Fibroblast of skin of left biceps (primary cell): Measurements from ENCODE around the gene DIDO1.
"Not testable (repeated sequence)": the region's sequence is repeated elsewhere in the genome, so short reads cannot be mapped to it uniquely, and the experiment has no call there.

Source experiments
- DNase-seq, 2 experiments: peaks; one replicate each; pipeline ENCODE4 v3.0.0-alpha.2; 2013; ENCODE audit warnings: low read depth in 2 of 2

The DIDO1 gene

DNA sequence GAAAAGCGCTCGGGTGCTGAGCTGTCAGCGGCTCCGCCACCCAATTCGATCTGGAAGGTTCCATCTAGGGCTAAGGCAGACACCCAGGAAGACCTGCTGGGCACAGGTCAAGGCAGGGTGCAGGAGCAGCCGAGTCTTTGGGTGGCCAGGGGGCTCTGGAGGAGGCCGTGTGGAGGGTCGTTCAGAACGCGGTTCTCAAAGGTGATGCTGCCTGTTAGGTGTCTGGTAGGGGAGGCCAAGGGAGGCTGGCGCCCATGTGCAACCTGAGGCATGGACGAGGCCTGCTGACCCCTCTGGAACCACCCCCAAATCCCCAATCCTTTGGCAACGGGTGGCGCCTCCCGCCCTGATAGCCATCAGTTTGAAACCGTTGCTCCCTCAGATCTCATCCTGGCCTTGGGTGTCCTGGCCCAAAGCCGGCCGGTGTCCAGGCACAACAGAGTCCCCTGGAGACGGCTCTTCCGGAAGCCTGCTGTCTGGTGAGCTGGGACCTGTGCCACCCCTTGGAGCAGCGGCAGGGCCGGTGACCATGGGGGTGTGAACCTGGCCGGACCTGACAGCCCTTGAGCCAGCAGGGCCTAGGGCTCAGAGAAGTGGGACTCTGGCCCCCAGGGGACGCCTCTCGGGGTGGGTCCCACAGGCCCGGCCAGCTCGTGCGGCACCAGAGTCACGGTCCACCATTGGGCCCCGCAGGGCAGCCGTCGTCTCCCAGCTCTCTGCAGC, 36.7 kb upstream of the DIDO1 start:
- no peak for DNase-seq

DNA sequence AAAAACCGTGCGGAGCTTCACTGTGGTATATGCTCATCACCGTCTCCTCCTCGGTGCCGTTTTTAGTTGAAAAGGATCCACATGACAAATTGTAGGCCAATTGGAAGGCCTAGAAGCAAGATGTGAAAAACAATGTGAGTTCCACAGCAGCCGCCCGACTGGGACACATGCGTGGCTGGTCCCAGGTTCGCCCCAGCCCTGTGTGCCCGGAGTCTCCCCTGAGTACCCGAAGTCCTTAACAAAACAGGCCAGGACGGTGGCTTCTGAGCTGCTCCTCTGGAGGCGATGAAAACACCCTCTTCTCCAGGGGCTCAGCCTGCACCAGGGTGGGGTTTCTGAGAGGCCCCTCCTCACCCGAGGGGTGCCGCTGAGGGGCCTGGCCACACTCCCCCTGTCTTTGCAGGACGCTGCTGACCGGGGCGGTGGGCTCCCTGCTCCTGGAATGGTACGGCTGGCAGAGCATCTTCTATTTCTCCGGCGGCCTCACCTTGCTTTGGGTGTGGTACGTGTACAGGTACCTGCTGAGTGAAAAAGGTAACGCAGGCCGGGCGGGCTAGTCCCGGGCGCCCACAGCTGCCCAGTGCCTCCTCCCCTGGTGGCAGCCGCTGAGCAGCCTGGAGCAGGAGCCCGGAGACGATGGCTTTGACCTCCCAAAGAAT, 36.0 kb upstream of the DIDO1 start:
- no peak for DNase-seq

DNA sequence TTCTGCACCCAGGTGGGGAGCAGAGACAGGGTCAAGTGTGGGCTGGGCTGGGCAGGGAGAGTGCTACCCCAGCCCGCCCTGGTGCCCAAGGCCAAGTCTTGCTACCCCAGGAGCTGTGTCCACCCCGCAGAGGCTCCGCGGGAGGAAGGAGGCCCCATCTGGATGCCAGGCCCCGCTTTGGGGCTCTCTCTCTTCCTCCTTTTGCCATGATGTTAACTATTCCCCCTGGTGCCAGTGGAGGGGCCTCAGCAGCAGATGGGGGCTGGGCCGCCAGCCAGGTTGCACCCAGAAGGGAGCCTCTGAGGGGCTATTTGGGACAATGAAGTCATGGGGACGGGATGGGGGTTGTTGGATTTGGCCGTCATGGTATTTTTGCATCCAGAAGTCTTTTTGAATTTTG, 35.5 kb upstream of the DIDO1 start:
- no peak for DNase-seq

DNA sequence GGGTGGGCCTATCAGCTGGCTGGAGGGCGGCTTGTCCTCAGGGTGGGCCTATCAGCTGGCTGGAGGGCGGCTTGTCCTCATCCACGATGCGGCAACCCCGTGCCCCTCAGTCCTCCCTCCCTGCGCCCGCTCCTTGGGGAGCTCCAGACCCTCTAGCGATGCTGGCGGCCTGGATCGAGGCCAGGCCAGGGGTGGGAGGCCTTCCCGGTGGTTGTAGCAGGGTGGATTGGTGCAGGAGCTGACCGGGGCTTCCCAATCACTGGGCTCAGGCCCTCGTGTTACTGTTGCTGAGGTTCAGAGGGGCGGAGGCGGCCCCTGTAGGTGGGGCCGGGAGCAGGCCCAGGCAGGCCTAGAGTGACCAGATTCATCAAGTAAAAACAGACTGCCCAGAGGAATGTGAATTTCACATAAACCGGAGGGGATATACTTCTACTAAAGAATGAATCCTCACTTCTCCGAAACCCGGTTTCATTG, 35.0 kb upstream of the DIDO1 start:
- no peak for DNase-seq

DNA sequence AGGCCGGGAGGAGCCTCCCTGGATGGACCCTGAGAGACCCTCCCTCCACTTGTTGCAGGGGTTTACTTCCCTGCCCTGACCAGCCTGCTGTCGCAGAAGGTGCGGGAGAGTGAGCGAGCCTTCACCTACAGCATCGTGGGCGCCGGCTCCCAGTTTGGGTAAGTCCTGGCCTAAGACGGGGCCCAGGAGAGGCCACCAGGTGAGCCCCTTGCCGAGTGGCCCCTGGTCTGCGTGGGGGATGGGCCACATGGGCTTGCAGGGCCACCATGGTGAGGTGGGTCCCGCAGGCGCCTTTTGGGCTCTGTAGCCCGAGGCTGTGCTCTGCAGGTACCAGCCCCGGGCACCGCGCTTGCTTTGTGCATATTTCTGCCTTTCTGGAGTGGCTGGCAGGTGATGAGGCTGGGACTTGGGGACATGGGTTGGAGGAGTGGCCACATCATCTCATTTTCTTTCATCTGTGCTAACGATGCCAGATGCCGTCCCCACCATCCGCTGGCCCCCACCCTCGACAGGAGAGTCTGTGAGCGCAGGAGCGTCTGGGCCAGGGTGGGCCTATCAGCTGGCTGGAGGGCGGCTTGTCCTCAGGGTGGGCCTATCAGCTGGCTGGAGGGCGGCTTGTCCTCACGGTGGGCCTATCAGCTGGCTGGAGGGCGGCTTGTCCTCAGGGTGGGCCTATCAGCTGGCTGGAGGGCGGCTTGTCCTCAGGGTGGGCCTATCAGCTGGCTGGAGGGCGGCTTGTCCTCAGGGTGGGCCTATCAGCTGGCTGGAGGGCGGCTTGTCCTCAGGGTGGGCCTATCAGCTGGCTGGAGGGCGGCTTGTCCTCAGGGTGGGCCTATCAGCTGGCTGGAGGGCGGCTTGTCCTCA, 34.4 kb upstream of the DIDO1 start:
- not testable (repeated sequence) for DNase-seq

DNA sequence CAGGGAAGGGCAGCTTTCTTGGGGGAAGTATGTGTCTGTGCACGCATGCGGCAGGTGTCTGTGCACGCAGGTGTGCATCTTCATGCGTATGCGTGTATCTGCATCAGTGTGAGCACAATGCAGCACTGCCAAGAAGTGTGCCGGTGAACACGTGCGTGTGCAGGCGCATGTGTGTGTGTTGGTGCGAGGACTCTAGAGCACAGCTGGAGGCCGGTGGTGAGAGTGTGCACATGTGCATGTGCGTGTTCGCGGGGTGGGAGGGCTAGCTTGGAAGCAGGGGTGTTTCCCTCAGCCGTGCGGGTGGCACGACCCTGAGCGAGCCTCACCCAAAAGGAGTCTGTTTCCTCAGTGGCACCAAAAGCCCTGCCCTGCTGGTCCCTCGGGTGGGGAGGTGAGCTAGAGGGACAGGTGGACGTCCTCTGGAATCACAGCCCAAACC, 33.7 kb upstream of the DIDO1 start:
- DNase-seq, result no peak

DNA sequence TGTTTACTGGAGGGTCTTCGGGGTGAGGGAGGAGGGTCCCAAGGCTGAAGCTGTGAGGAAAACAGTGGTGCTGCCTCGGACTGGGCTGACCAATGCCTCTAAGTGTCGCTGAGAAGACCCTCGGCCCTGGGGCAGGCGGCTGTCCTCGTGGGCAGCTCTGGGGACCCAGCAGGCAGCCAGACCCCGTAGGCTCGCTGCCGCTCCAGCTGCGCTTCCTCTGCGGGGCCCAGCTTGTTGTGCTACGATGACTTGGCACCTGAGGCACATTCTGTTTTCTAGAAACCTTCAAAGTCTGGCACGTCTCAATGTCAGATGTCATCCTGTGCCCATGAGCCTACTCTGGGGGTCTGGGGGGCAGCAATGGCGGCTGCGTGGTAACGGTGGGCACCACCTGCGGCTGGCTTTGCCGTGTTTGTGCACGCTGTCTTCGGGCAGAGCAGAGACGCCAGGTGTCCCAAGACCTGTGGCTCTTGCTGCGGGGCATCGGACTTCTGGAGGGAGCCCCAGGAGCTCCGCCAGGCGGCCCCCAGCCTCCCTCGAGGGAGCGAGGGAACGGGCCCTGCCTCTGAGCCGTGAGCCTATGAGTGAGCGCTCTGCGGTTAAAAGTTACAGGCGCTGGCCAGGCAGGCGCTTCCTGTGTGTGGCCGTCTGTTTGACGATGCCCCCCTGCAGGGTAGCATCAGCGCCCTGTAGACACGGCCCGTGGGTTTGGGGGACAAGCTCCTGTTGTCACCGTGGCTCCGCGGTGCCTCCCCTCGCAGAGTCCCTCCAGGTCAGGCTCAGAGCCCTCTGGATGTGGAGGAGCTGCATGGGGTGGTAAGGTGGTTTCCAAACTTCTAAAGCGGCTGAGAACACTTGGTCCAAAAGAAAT, 33.0 kb upstream of the DIDO1 start:
- no peak for DNase-seq

DNA sequence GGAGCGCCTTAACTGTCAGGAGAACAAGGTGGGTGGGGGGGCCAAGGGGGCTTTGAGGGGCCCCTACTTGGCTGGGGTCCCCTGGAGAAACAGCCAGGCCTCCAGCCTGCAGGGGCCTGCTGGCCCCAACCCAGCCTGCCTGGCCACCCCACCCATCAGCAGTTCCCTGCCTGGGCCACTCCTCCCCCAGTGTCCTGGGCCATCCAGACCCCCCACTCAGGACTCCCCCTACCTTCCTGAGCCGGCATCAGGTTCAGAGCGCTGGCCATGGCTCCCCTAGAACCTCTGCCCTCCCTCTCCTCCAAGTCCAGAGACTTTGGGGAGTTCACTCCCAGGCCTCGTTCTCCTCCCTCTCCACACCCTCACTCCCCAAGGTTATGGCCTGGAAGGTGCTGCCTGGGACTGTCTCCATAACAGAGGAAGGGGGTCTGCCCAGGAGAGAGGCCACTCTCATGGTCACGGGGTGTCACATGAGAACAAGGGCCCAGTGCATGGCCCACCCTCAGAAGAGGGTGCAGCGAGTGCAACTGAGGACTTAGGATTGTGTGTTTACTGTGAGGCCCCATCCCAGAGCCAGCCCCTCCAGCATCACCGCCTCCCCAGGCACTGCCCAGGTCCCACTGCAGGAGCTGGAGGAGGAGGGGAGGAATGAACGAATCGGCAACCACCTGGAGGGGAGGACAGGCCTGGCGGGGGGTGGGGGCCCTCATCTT, 32.2 kb upstream of the DIDO1 start:
- DNase-seq, result no peak

DNA sequence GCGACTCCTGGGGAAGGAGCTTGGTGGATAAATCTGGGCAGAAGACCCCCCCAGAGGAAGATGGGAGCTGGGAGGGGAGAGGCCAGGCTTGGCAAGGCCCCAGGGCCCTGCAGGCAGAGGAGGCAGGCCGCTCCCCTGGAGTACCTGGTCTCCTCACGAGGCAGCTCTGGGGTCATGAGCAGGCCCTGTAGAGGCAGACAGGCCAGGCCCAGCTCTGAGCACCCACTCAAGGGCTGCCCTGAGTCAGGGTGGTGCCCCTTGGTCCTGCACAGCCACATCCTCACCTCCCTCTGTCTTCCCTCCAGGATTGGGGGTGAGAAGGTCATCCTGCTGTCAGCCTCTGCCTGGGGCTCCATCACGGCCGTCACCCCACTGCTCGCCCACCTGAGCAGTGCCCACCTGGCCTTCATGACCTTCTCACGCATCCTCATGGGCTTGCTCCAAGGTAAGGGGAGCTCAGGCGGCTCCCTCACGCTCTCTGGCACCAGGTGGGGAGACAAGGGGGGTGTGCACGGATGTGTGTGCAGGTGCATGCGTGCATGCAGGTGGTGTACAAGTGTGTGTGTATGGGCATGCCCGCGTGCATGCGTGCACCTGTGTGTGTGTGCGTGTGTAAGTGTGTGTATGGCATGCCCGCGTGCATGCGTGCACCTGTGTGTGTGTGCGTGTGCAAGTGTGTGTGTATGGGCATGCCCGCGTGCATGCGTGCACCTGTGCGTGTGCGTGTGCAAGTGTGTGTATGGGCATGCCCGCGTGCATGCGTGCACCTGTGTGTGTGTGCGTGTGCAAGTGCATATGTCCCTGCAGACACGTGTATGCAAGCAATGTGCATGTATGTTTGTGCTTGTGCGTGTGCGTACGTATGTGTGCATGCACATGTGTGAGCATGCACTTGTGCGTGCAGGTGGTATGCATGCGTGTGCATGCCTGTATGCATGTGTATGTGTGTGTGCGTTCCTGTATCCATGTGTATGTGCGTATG, 31.1 kb upstream of the DIDO1 start:
- DNase-seq, result no peak

DNA sequence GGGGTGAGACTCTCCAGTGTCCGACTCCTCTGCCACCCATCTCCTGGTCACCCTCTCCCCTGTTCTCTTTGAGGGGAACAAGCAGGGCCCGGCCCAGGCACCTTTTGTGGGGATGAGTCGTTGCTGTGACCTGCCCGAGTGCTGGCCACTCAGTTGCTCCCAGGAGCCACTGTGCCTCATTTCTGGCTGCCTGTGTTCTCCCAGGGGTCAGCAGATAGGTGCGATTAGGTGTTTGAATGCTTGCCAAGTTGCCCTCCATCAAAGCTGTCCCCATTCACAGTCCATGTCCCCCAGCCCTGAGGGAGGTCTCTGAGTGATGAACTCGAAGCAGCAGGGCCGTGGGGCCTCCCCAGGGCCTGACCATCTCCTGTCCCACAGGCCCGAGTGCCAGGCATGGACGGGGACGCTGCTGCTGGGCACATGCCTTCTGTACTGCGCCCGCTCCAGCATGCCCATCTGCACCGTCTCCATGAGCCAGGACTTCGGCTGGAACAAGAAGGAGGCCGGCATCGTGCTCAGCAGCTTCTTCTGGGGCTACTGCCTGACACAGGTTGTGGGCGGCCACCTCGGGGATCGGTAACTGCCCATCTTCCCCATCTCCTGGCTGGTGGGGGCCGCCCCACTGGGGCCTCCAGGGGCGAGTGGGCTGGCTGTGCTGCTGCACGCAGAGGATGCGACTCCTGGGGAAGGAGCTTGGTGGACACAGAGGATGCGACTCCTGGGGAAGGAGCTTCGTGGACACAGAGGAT, 30.3 kb upstream of the DIDO1 start:
- no peak for DNase-seq

DNA sequence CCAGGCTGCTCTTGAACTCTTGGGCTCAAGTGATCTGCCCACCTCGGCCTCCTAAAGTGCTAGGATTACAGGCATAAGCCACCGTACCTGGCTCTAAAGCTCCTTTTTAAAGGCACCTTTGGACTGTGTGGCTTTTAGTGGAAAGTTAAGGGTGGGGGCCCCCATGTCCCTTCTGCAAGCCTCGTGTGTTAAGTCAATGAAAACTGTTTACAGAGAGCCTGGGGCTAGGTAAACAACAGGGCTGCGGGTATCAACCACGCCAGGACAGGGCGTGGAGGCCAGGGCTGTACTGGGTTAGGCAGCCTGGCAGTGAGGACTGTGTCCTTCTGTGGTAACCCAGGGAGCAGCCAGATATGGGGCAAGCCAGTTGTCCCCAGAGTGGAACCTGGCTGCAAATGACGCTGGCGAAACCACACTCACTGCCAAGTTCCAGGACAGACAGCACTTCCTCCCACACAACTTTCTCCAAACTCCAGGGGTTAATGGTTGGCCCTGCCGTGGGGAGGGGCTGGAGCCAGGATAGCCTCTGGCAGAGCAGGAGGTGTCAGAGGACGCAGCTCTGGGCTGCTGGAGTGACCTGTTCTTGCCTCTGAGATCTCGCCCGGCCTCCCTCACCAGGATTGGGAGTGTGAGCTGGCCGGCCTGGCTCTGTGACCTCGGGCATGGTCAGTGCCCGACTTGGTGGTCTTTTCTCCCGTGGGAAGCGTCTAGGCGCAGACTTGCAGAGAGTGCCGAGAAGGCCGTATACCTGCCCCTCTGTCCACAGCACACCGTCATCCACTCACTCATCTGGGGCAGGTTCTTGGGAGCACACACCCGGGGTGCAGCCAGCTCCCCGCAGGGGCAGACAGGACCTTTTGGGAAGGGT, 29.4 kb upstream of the DIDO1 start:
- DNase-seq, result no peak

DNA sequence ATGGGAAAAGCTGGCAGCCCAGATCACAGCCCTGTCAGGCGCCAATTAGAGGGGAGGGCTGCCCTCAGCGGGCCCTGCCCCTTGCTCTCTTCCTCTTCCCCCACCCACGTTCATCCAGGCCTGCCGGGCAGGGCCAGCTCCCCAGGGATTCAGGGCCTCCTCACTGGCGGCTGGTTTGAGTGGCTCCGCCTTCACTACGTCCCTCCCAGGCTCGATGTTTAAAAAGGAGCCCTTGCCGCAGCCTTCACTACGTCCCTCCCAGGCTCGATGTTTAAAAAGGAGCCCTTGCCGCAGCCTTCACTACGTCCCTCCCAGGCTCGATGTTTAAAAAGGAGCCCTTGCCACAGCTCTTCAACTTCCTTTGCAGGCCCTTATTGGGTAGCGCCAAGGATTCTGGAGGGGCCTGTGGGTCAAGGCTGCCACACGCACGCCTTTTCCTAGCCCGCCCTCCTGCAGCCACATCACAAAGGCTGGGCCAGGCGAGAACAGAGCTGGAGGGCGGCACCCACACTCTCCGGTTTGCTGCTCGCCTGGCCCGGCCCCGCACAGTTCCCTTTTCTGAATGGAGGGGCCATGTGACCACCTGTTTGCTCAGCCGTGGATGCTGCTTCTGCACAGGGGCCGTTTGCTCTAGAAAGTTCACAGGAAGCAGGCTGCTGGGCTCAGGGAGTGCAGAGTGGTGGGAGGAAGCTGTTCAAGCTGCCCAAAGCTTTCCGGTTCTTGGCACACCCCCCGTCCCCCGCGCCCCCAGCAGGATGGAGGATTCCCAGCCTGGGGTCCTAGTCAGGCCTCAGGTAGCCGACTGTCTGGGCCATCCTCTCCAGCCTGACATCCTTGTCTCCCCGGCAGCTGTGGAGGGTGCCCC, 27.8 kb upstream of the DIDO1 start:
- no peak for DNase-seq

DNA sequence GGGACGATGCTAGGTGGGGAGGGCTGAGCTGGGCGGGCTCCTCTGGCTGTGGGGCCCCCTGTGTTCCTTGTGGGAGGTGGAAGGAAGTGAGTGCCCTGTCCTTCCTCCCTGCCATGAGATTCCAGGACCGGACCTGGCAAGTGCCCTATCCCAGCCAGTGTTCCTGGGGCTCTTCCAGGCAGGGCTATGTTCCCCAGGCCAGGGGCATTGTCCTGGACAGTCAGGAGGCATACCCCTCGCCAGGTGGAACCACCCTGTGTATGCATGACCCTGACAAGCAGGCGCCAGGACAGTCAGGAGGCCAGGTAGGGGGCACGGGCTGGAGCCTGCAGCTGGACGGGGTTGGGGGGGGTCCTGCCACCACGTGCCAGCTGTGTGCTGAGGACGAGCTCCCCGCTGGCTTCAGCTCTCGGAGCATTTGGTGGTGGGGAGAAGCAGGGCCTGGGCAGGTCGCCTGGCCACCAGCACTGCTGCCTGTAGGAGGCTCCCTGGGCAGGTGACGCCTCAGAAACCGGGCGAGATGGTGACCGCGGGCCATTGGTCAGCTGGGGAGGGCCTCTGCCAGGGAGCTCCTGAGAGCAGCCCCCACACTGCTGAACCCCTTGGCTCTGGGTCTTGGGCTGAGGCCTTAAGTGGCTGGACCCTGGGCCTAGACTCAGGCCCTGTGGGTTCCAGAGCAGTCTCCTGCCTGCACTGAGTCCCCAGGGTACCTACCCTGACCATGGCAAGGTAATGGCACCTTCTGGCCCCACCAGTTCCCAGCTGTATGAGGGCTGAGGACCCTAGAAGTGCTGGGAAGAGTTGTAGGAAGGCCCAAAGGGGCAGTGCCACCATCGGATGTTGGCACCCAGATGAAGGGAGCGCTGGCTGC, 26.9 kb upstream of the DIDO1 start:
- no peak for DNase-seq

DNA sequence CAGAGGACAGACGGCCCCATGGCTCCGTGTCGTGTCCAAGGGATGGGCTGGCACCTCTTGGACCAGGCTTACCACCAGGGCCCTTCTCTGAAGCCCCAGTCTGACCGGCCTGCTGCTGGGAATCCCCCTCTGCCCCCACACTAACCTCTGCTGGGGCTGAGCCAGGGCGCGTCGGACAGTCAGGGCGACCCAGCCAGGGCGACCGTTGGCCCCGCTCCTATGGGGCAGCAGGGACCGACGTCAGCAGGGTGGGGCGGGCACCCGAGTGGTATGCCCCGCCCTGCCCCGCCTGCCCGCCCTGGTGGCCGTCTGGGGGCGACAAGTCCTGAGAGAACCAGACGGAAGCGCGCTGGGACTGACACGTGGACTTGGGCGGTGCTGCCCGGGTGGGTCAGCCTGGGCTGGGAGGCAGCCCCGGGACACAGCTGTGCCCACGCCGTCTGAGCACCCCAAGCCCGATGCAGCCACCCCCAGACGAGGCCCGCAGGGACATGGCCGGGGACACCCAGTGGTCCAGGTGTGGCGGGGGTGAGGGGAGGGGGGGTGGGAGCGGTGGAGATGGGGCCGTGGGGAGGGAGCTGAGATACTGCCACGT, 26.2 kb upstream of the DIDO1 start, which contains the start of gene SLC17A9:
SLC17A9 (plus strand) TSS at position 337 of the 595 bp plus-strand sequence; CDS start at position 459, 122 bp downstream.
- DNase-seq, result no peak

DNA sequence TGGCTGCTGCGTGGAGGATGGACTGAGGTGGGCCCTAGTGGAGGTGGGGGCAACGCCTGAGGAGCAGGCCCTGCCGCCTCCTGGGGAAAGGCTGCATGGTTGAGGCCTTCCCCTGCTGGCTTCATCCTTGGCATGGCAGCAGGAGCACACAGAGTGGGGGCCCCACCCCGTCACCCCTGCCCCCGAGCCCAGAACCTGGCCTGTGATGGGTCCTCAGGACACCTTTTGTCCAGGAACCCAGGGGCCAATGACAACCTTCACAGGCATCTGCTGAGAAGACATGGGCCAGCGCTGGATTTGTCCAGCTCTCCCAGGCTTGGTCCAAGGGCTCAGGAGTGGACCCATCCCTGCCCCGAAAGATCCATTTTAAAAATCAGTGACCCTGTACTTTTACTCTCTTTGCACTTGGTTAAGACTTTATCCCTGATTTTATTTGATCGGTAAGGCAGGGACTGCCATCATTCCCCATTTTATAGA, 25.6 kb upstream of the DIDO1 start:
- no peak for DNase-seq
